DMS153 treated with DMSO at 0.1 percent for 48 hours (cell line): ENCODE results near the gene GARS1.

Source experiments
- DNase-seq: peaks from one replicate; lab custom pipeline; 2025; ENCODE audit not compliant: unreplicated experiment; lab: John Stamatoyannopoulos, UW

Gene GARS1

GRCh38 chr7:30678805-30679204 lies 84.1 kb downstream of the GARS1 start:
- no peak for DNase-seq

GRCh38 chr7:30679664-30680063 lies 85.0 kb downstream of the GARS1 start:
- peak; percentile 23 for DNase-seq

- no peak for DNase-seq
Observed at GRCh38 chr7:30681331-30681797, 86.7 kb downstream of the GARS1 start.

GRCh38 chr7:30681815-30682211 lies 87.1 kb downstream of the GARS1 start:
- no peak for DNase-seq

- peak; percentile 55 for DNase-seq
Observed at GRCh38 chr7:30682212-30683083, 87.8 kb downstream of the GARS1 start, which contains the start of gene CRHR2. TSS of gene CRHR2 (minus strand) at chr7:30682456. CDS start at chr7:30682280, 176 bp downstream.

GRCh38 chr7:30683306-30683705 lies 88.6 kb downstream of the GARS1 start:
- DNase-seq: no peak
